Adrenal gland (tissue), 5 donors: ENCODE results near the gene ANO4.

Source experiments
- CTCF ChIP-seq, 6 experiments: fragments of 450-650 bp in 4 of 6; fragments of 200-600 bp in 2 of 6; sonication (generic) in 1 of 6; IDR thresholded peaks; 1 replicate in 5 of 6; 2 replicates in 1 of 6; pipeline versions ENCODE4 v1.5.1 to v1.8.0; 2016 to 2021; ENCODE audit warnings: antibody characterized with exemption in 6 of 6, mild to moderate bottlenecking in 2 of 6, moderate library complexity in 1 of 6
- POLR2A ChIP-seq, 2 donors: fragments of 450-650 bp; IDR thresholded peaks; one replicate each; pipeline ENCODE4 v1.6.1; 2017; ENCODE audit warnings: antibody characterized with exemption in 2 of 2, mild to moderate bottlenecking in 2 of 2, moderate library complexity in 1 of 2
- donor health status: DM: no; HTN: no; CAD: no.

GRCh38 chr12:100778967-100779590 lies 15.5 kb upstream of the ANO4 start:
- TF ChIP-seq CTCF (IDR thresholded peaks at IDR 0.05) (no peak), POLR2A (IDR thresholded peaks at IDR 0.05) (no peak)
